T-helper 2 cell treated with Interferon-gamma antibody and Interleukin-4, amounts not matched to agents 100 ng/mL and 5 ng/mL, for 36 hours (primary cell): ENCODE measurements around the gene BNC1. TPM values are rescaled to one million over a fixed set of nuclear protein-coding genes. Genes with fewer than 3 reads are reported as not detected.
"Not testable (repeated sequence)": the region's sequence is repeated elsewhere in the genome, so short reads cannot be mapped to it uniquely, and the experiment has no call there.

Experiments
- intact Hi-C: fragments of 100-400 bp; cut with micrococcal nuclease; formaldehyde crosslinking; loops from one replicate; pipeline ENCODE4 v1.15.1; 2023
- total RNA-seq: library from RNA; stranded (reverse); gene quantifications from 2 replicates; pipeline ENCODE4 v1.2.3, GENCODE V29; 2022

The BNC1 gene
- total RNA-seq, 1 donor from 2014 or later: not detected

DNA sequence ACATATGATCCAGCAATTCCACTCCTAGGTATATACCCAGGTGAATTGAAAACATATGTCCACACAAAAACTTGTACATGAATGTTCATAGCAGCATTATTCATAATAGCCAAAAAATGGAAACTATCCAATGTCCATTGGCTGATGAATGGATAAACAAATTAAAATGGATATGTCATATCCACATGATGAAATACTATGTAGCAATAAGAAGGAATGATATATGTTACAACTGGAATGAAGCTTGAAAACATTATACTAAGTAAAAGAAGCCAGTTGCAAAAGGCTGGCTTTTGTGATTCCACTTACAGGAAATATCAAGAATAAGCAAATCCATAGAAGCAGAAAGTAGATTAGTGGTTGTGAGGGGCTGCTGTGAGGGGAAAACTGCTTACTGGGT, 33.7 kb downstream of the BNC1 start:
- intact Hi-C loops: loop anchor here (2.0 kb wide), 1 partner anchor 48 kb away; no protein-coding TSS in a partner anchor

DNA sequence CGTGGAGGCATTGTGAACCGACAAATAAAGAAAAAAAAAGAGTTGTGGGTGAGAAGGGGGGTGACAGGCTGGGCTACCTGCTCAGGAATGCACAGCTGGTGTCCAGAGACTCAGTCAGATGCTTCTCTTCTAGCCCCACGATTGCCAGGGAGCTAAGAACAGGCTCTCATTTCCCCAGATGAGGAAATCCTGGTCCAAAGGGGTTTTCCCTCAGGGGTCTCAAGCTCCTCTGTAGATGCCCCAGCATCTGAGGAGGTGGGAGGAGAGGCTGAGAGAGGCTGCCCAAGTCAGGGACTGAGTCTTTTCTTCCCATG, 35.5 kb downstream of the BNC1 start:
- intact Hi-C loops: no loop called here

- intact Hi-C loops: loop anchor here (1.0 kb wide), 3 partner anchors 132 to 311 kb away; no protein-coding TSS in a partner anchor
Measured at GRCh38 chr15:83248151-83249029, 36.1 kb downstream of the BNC1 start.

GRCh38 chr15:83243634-83244033, 40.8 kb downstream of the BNC1 start:
- intact Hi-C loops: no loop called here

- intact Hi-C loops: no loop called here
Measured at GRCh38 chr15:83230242-83230641, 54.2 kb downstream of the BNC1 start.

- intact Hi-C loops: no loop called here
Measured at GRCh38 chr15:83225449-83225848, 59.0 kb downstream of the BNC1 start.

DNA sequence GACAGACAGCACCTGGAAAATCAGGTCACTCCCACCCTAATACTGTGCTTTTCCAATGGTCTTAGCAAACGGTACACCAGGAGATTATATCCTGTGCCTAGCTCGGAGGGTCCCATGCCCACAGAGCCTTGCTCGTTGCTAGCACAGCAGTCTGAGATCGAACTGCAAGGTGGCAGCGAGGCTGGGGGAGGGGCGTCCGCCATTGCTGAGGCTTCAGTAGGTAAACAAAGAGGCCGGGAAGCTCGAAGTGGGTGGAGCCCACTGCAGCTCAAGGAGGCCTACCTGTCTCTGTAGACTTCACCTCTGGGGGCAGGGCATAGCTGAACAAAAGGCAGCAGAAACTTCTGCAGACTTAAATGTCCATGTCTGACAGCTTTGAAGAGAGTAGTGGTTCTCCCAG, 62.7 kb downstream of the BNC1 start:
- intact Hi-C loops: not testable (repeated sequence)

DNA sequence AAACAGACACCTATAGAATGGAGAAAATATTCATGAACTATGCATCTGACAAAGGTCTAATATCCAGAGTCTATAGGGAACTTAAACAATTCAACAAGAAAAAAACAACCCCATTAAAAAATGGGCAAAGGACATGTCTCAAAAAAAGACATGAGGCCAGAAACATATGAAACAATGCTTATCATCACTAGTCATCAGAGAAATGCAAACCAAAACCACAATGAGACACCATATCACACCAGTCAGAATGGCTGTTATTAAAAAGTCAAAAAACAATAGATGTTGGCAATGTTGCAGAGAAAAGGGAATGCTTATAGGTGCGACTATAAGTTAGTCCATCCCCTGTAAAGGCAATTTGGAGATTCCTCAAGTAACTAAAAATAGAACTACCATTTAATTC, 65.4 kb downstream of the BNC1 start:
- intact Hi-C loops: no loop called here

DNA sequence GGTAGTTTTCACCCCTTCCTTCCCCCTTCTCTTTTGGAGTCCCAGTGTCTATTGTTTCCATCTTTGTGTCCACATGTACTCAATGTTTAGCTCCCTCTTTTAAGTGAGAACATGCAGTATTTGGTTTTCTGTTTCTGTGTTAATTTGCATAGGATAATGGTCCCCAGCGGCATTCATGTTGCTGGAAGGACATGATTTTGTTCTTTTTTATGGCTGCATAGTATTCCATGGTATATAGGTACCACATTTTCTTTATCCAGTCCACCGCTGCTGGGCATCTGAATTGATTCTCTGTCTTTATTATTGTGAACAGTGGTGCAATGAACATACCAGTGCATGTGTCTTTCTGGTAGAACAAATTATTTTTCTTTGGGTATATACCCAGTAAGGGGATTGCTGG, 69.2 kb downstream of the BNC1 start:
- intact Hi-C loops: no loop called here

DNA sequence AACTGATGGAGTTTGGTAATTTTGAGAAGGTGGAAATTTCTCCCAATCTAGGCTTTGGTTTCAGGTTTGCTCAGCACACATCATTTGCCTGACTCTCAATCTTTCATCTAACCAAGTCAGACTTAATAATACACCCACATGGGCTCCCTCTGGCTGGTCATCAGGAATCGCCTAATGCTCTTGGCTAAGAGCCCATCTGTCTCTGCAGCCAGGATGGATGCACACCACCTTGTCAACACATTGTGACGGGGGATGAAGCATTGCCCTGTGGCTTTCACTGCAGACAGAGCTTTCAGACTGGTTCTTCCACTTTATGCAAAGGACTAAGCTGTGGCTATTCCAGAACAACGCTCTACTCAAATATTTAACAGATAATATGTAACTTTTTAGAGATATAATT, 73.8 kb downstream of the BNC1 start:
- intact Hi-C loops: no loop called here

DNA sequence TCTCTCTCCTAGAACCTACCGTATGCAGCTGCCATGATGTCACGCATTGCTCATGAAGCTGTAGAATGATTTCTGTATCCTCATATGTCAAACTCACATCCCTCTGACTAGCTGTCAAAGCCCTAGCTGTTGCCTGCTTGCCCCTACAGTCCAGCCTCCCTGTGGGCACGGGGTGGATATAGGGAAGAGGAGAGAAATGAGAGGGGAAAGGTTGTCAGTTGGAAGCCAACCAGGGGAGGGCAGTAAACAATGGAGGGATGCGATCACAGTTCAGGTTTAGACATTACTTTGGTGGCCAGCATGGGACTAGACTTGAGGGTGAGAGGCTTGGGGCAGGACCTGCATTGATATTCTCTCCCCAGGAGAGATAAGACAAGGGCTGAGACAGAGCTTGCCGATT, 75.1 kb downstream of the BNC1 start:
- intact Hi-C loops: loop anchor here (5.0 to 10.0 kb wide), 2 partner anchors 105 to 142 kb away; partner anchors contain the start of genes BTBD1 and TM6SF1

DNA sequence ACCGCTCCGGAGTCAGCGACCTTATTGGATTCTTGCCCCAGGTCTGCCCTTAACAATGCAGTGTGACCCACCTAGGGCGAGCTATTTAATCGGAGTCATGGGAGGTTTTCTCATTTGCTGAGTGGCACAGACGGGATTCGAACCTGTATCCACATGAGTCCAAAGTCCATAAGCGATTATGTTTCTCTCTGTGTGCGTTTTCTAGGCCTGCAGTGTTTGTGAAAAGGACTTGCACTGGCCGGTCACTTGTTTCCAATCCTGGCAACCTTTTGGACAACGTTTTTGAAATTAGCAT, 76.2 kb downstream of the BNC1 start:
- intact Hi-C loops: loop anchor here (5.0 to 10.0 kb wide), 2 partner anchors 104 to 141 kb away; partner anchors contain the start of genes BTBD1 and TM6SF1

- intact Hi-C loops: loop anchor here (2.0 to 10.0 kb wide), 3 partner anchors 103 to 197 kb away; partner anchors contain the start of genes BTBD1, C15orf40 and TM6SF1
Measured at GRCh38 chr15:83207660-83208366, 76.7 kb downstream of the BNC1 start, which contains the start of gene HDGFL3. Gene HDGFL3, minus strand, starts transcription at chr15:83207823. Its CDS starts 409 bp downstream, at chr15:83207414.

DNA sequence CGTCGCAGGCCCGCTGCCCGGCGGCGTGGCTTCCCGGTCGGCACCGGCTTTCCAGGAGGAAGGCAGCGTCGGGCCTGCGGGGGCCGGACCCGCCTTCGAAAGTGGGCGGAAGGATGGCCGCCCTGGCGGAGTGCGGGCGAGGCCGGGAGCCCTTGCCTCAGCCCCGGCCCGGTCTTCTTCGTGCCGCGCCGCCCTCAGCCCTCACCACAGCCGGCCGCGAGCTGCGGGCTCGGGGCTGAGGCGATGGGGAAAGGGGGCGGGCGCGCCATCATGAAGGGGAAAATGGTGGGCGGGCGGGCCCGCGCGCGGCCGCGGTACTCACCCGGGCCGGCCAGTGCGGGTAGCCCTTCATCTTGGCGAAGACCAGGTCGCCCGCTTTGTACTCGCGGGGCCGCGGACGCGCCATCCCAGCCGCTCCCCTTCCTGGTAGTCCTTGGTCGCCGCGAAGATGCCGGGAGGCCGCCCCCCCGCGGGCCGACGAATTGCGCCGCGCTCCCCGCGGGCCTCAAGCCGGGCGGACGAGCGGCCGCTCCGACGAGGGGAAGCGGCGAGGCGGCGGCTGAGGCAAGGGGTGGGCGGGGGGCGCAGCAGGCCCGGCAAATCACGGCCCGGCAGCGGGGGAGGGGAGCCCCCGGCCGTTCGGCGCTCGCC, 77.3 kb downstream of the BNC1 start:
- intact Hi-C loops: loop anchor here (2.0 to 10.0 kb wide), 3 partner anchors 102 to 196 kb away; partner anchors contain the start of genes BTBD1, C15orf40 and TM6SF1

DNA sequence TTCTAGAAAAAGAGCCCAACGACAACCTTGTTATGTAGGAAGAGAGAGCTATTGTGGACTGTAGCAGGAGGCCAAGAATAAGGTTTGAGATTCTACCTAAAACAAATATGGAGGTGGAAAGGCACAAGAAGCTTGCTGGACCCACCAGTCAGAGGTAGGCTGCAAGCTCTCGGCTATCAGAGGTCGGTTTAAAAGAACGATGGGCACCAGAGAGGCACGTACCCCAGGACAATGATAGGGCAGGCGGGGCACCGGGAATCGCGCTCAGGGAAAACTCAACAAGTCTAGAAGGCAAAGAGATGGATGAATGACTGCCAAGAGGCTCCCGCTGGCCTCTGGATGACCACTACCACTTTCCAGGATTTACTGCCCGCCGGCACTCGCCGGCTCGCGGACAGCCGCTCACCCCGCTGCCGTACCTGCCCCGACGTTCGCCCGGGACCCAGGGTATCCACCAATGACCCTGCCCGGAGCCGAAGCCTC, 77.9 kb downstream of the BNC1 start:
- intact Hi-C loops: loop anchor here (2.0 to 10.0 kb wide), 3 partner anchors 102 to 196 kb away; partner anchors contain the start of genes BTBD1, C15orf40 and TM6SF1

Other genes starting within 250 kb of the BNC1 start
- 54.3 and 55.8 TPM in 2 replicates for gene BTBD1, start 217.4 kb downstream of the BNC1 start, total RNA-seq
- 3.5 and 5.1 TPM in 2 replicates for gene TM6SF1, start 177.0 kb downstream of the BNC1 start, total RNA-seq
- 14.9 and 16.3 TPM in 2 replicates for gene HDGFL3, start 76.8 kb downstream of the BNC1 start, total RNA-seq
- gene SH3GL3, start 162.7 kb upstream of the BNC1 start, total RNA-seq: not detected in 2 replicates